Lower leg skin (tissue), 4 donors: ENCODE results near the gene ZNF705A. TPM values are rescaled to one million over a fixed set of nuclear protein-coding genes. Genes with fewer than 3 reads are reported as not detected.
"Not testable (repeated sequence)": the region's sequence is repeated elsewhere in the genome, so short reads cannot be mapped to it uniquely, and the experiment has no call there.

Experiments
- DNase-seq, 2 donors: peaks; one replicate each; pipeline ENCODE4 v3.0.0-alpha.2; 2019; ENCODE audit warnings: low spot score in 2 of 2
- H3K4me3 ChIP-seq: fragments of 200-600 bp; sonication (generic); 2 replicates; pipeline ENCODE4 v1.5.1; 2017; ENCODE audit warnings: mild to moderate bottlenecking, low read depth; ENCODE audit not compliant: poor library complexity, severe bottlenecking
- POLR2A ChIP-seq, 2 donors: fragments of 450-650 bp; IDR thresholded peaks; one replicate each; pipeline ENCODE4 v1.6.1; 2016 to 2017; ENCODE audit warnings: antibody characterized with exemption in 2 of 2, mild to moderate bottlenecking in 1 of 2, moderate library complexity in 1 of 2
- WGBS, 2 donors: methylation state at CpG; one replicate each; pipeline ENCODE4 v1.1.5; 2018; 5-methylcytosine and 5-hydroxymethylcytosine counted together
- intact Hi-C: fragments of 100-400 bp; cut with DNase I; formaldehyde crosslinking; loops from one replicate; pipeline ENCODE4 v1.15.0; 2023; ENCODE audit warnings: low total_unique reads
- total RNA-seq, 4 donors: library from RNA; depleted of rRNA; stranded (reverse); fragments of >200 nt; gene quantifications; one replicate each; pipeline ENCODE4 v1.1.0, GENCODE V29; 2016
- TF ChIP-seq, protein P1 (sequence below), 3 donors: fragments of 450-650 bp; IDR thresholded peaks; one replicate each; pipeline ENCODE4 v1.5.1; 2016; ENCODE audit warnings: antibody characterized with exemption in 3 of 3, mild to moderate bottlenecking in 3 of 3, moderate library complexity in 2 of 3

Gene ZNF705A
- total RNA-seq, 4 donors from 2014 or later = not detected

DNA sequence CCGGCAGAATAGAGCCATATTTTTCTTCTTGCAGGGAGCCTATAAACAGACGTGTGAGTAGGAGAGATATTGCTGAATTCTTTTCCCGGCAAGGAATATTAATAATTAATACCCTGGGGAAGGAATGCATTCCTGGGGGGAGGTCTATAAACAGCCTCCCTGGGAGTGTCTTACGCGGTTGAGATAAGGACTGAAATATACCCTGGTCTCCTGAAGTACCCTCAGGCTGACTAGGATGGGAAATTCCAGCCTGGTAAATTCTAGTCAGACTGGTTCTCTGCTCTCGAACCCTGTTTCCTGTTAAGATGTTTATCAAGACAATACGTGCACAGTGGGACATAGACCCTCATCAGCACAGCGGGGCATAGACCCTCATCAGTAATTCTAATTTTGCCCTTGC is 15.2 kb upstream of the ZNF705A start:
- H3K4me3 ChIP-seq, DNase-seq, intact Hi-C loops: not testable (repeated sequence)
- 64 to 75% methylated on average over 8 of the region's 8 CpGs for WGBS, 2 donors

DNA sequence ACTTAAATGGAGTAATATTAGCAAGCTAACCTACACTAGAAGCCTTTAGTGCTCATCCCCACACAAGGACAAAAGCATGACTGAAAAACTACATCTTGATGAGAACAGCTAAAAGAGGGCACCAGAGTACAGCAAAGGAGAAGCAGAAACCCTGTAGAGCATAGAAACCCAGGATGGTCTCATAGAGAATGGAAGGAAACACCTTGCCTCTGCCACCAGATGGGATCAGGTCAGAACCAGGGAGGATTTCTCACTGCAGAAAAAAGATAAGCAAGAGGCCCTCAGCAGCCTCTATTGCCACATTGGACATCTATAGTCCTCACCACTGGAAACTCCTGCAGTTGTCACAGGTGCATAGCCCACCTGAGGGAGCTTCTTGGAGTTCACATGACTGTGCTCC is 13.6 kb upstream of the ZNF705A start:
- no peak for DNase-seq
- intact Hi-C loops = no loop called here
- TF ChIP-seq POLR2A (IDR thresholded peaks at IDR 0.05) = no peak
- TF ChIP-seq, protein P1, sequence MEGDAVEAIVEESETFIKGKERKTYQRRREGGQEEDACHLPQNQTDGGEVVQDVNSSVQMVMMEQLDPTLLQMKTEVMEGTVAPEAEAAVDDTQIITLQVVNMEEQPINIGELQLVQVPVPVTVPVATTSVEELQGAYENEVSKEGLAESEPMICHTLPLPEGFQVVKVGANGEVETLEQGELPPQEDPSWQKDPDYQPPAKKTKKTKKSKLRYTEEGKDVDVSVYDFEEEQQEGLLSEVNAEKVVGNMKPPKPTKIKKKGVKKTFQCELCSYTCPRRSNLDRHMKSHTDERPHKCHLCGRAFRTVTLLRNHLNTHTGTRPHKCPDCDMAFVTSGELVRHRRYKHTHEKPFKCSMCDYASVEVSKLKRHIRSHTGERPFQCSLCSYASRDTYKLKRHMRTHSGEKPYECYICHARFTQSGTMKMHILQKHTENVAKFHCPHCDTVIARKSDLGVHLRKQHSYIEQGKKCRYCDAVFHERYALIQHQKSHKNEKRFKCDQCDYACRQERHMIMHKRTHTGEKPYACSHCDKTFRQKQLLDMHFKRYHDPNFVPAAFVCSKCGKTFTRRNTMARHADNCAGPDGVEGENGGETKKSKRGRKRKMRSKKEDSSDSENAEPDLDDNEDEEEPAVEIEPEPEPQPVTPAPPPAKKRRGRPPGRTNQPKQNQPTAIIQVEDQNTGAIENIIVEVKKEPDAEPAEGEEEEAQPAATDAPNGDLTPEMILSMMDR (IDR thresholded peaks at IDR 0.05) = no peak
- no peak overlapping the region for H3K4me3 ChIP-seq

DNA sequence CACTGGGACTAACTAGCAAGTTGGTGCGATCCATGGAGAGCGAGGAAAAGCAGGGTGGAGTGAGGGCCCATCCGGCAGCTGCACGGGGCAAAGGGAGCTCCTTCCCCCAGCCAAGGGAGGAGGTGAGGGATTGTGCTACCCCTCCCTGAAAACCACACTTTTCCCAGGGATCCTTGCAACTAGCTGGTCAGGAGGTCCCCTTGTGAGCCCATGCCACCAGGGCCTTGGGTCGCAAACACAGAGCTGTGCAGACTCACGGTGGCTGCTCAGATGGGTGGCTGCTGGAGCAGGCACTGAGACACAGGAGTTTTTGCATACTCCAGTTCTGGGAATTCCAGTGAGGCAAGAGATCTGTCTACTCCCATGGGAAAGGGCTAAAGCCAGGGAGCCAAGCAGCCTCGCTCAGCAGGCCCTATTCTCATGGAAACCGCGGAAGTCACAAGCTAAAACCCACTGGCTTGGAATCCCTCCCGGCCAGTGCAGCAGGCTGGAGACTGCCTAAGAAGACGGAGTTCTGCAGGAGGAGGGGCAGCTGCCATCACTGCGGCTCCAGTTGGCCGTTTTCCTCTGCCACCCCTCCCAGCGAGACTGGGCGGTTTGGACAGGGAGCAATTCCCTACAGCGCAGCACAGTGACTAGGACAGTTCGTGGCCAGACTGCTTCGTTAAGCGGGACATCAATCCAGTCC is 10.9 kb upstream of the ZNF705A start:
- peak in 1 of 2 donors; percentile 43 for DNase-seq
- 46 to 75% methylated on average over 14 to 19 of the region's 19 CpGs for WGBS, 2 donors
- intact Hi-C loops = no loop called here
- no peak overlapping the region for H3K4me3 ChIP-seq
- TF ChIP-seq, protein P1 (IDR thresholded peaks at IDR 0.05) = no peak
- no peak for TF ChIP-seq POLR2A (IDR thresholded peaks at IDR 0.05)

DNA sequence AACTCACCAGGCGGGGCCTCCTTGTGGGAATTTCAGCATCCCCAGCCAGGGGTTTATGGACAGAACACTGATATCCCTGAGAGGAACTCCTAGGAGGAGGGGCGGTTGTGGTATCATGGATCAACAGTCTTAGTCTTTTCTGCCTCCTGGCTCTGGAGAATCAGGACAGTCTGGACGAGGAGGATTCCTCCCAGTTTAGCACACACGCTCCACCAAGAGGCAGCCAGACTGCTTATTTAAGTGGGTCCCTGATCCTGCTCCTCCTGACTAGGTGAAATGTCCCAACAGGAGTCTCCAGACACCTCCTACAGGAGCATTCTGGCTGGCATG is 10.4 kb upstream of the ZNF705A start:
- H3K4me3 ChIP-seq = no peak overlapping the region
- TF ChIP-seq, protein P1 (IDR thresholded peaks at IDR 0.05) = no peak
- no peak for TF ChIP-seq POLR2A (IDR thresholded peaks at IDR 0.05)
- WGBS, 2 donors = 57 to 59% methylated on average over 4 of the region's 4 CpGs
- DNase-seq = no peak
- intact Hi-C loops = no loop called here

DNA sequence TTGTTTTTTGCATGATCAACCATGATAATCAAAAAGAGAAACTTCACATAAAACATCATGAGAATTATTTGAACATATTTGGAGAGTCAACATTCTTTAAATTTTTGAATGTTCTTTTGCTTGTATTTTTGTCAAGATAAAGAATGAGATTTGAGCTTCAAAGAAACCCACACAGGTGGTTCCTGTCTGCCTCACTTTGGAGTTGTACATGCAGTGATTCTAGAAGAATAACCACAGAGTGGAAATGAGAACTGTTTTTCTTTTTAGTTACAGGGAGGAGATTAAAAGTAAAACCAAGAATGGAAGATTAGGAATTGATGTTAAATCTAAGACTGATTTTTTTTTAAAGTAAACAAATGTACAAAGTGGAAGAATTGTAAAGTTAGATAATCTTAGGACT is 2.3 kb upstream of the ZNF705A start:
- TF ChIP-seq, protein P1 (IDR thresholded peaks at IDR 0.05) = no peak
- intact Hi-C loops = no loop called here
- no peak overlapping the region for H3K4me3 ChIP-seq
- no peak for DNase-seq

DNA sequence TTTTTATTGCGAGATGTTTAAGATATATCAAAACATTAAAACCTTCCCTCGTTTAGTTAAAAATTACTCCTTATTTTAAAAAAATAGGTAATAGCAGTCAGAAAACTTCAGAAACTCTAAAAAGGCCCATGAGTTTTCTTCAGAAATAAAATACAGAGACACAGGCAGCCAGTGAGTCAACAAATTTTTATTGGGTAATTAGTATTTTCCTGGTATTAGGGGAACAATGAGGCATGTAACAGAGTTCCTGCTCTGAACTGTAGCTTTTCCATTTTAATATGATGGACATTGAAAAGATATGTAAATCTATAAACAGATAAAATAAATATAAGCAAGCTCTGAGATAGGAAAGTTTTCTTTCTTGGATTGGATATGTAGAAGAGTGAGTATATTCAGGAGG is 399 bp upstream of the ZNF705A start:
- TF ChIP-seq POLR2A (IDR thresholded peaks at IDR 0.05) = no peak
- TF ChIP-seq, protein P1 (IDR thresholded peaks at IDR 0.05) = no peak
- no peak for DNase-seq
- intact Hi-C loops = no loop called here
- WGBS, 2 donors = 91 to 93% methylated on average over 2 of the region's 2 CpGs
- no peak overlapping the region for H3K4me3 ChIP-seq
